Smooth muscle cell of the brain vasculature (primary cell): ENCODE results near the gene OTOG.

Experiments used
- DNase-seq: peaks from one replicate; pipeline ENCODE4 v3.0.0-alpha.2; 2012; ENCODE audit warnings: low read depth, low spot score

OTOG gene

GRCh38 chr11:17694494-17695110 lies 147.5 kb downstream of the OTOG start:
- DNase-seq: no peak

- DNase-seq: no peak
Measured at GRCh38 chr11:17695454-17696441, 148.7 kb downstream of the OTOG start.

GRCh38 chr11:17696741-17697140 lies 149.7 kb downstream of the OTOG start:
- no peak for DNase-seq
